ENCODE measurements around the gene MCRIP2. TPM values are rescaled to one million over a fixed set of nuclear protein-coding genes. Genes with fewer than 3 reads are reported as not detected.

The MCRIP2 gene
- polyA plus RNA-seq, 2 of the 4 experiments (the other 2 are of a cell fraction), result 10.7 to 21.3 TPM

DNA sequence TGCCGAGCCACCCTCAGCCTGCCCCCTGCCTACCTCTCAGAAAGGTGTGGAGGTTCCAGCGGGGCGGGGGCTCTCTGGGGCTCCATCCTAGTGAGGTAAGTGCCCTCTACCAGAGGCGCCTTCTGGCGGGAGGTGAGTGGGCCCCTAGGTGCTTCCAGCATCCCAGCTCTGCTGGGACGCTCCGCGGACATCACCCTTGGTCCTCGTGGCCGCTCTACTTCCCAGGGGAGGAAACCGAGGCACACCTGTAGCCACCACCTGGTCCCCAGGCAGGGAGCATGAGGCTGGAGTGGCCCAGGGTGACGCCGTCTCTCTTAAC is 1.4 kb downstream of the MCRIP2 start:
- WGBS (ENCODE audit: missing lambda C conversion rate), result 91% methylated on average over 11 of the region's 13 CpGs
- TF ChIP-seq FOSL2 (IDR thresholded peaks at IDR 0.05), result no peak
- no peak for TF ChIP-seq FOSL2 (CRISPR knock-in tag; IDR thresholded peaks at IDR 0.05)
- TF ChIP-seq ZSCAN20 (CRISPR knock-in tag; IDR thresholded peaks at IDR 0.05), result no peak
- TF ChIP-seq RNF2 (IDR thresholded peaks at IDR 0.05; ENCODE audit: borderline replicate concordance, low read depth), result no peak
- no peak for TF ChIP-seq HOXB13 (CRISPR knock-in tag; IDR thresholded peaks at IDR 0.05; ENCODE audit: low read depth)
- TF ChIP-seq ZNF302 (CRISPR knock-in tag; IDR thresholded peaks at IDR 0.05), result no peak
- TF ChIP-seq CHD4 (IDR thresholded peaks at IDR 0.05; ENCODE audit: borderline replicate concordance), result no peak
- no peak for TF ChIP-seq SREBF2 (IDR thresholded peaks at IDR 0.05)
- TF ChIP-seq HEYL (CRISPR knock-in tag; IDR thresholded peaks at IDR 0.05), result no peak
- TF ChIP-seq FOXS1 (CRISPR knock-in tag; IDR thresholded peaks at IDR 0.05), result no peak
- TF ChIP-seq CBX8 (IDR thresholded peaks at IDR 0.05), result no peak
- TF ChIP-seq ZFP36 (IDR thresholded peaks at IDR 0.05; ENCODE audit: borderline replicate concordance, partially characterized antibody), result no peak
- peak overlapping the region; percentile 64 to 94; a peak in 5 of 6 replicates for H3K27ac ChIP-seq
- peak overlapping the region; percentile 86 for H3K4me2 ChIP-seq
- peaks cover 46% of the 10 kb centered on the region for H3K4me1 ChIP-seq
- CTCF ChIA-PET, result interaction anchor here (0.6 to 2.0 kb wide), 5 partner anchors 14 to 95 kb away, joined by 3 to 10 read pairs (median 3); partner anchors contain the start of gene RAB40C
- POLR2A ChIA-PET, result no interaction called here
- H3K4me3 ChIP-seq, result peak overlapping the region; percentile 54; the same call in 2 of the 3 replicates
- H3K9me3 ChIP-seq, result no peaks in the 10 kb centered on the region
- FAIRE-seq, result no peak
- ATAC-seq, result no peak
- DNase-seq (ENCODE audit: low read depth in 1 of 2, low spot score in 1 of 2), result no peak

DNA sequence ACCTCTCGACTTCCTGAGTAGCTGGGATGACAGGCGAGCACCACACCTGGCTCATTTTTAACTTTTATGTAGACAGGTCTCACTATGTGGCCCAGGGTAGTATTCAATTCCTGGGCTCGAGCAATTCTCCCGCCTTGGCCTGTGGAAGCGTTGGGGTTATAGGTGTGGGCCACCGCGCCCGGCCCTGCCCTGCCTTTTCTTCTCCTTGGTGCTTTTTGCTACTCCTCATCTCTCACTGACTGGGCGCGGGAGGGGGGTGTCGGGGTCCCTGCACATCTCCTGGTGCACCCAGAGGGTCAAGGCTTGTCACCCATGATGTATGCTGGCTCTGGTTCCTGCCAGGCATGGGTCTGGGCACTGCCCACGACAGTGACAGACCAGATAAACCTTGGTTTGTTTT is 2.9 kb downstream of the MCRIP2 start:
- WGBS (ENCODE audit: missing lambda C conversion rate), result 95% methylated on average over 12 of the region's 12 CpGs
- no peaks in the 10 kb centered on the region for H3K9me3 ChIP-seq
- no peak overlapping the region for H3K4me3 ChIP-seq
- CTCF ChIA-PET, result no interaction called here
- DNase-seq (ENCODE audit: low read depth in 1 of 2, low spot score in 1 of 2) (no peak), FAIRE-seq (no peak), ATAC-seq (no peak)
- peaks cover 50% of the 10 kb centered on the region for H3K4me1 ChIP-seq
- TF ChIP-seq CHD2 (IDR thresholded peaks at IDR 0.05; ENCODE audit: low read length, partially characterized antibody) (no peak), POLR2AphosphoS2 (conservative IDR thresholded peaks at IDR 0.05; ENCODE audit: low read length) (no peak), HOXA7 (CRISPR knock-in tag; IDR thresholded peaks at IDR 0.05) (no peak), MAFK (IDR thresholded peaks at IDR 0.05; ENCODE audit: partially characterized antibody) (no peak), TFCP2L1 (CRISPR knock-in tag; IDR thresholded peaks at IDR 0.05) (no peak)
- TF ChIP-seq, protein P1, sequence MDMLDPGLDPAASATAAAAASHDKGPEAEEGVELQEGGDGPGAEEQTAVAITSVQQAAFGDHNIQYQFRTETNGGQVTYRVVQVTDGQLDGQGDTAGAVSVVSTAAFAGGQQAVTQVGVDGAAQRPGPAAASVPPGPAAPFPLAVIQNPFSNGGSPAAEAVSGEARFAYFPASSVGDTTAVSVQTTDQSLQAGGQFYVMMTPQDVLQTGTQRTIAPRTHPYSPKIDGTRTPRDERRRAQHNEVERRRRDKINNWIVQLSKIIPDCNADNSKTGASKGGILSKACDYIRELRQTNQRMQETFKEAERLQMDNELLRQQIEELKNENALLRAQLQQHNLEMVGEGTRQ (IDR thresholded peaks at IDR 0.05), result no peak
- 0 out of 3 replicates have a peak overlapping the region, but pooled peaks have one; percentile 43 for H3K4me2 ChIP-seq
- POLR2A ChIA-PET, result interaction anchor here (1.5 kb wide), 1 partner anchor 8 kb away, joined by 3 read pairs; the partner anchor contains the start of gene METTL26
- peak overlapping the region in 1 of 2 experiments; percentile 39; a peak in 2 of 6 replicates for H3K27ac ChIP-seq

DNA sequence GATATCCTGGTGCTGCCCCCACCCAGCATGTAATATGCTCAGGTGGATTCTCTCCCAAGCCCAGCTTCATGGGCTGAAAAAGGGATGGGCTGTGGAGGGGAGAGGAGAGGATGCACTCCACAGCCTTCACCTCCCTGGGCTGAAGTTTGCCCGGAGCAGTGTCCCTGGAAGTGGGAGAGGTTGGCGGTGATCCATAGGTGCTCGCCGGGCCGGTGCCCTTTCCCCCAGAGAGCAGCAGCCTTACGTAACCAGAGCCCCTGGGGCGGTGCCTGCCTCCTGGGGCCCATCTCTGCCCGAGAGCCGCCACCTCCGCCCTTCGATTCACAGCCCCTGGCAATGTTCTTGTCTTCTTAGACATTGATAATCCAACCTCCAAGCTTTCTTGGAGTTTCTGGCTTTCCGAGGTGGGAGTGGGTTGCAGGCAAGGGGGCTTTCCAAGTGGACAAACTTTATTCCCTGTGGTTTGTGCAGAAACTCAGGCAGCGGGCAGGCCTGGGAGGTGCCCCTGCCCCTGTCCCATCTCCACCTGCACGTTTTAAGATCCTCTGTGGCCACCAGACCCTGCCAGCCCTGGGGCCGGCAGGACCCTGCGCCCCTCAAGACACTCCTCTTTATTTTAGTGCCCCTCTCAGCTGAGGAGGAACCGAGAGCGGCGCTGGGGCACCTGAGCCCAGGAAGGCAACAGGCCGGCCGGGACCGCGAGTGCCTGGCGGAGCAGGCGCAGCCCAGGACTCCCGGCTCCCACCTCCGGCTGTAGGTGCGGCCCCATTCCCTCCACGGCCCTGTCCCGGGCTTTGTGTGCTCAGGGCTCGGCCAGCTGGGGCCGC is 4.4 kb downstream of the MCRIP2 start:
- DNase-seq (ENCODE audit: low read depth in 1 of 2, low spot score in 1 of 2), result no peak
- no peak for FAIRE-seq
- TF ChIP-seq TFCP2L1 (CRISPR knock-in tag; IDR thresholded peaks at IDR 0.05), result 0 out of 2 replicates have a peak, but pooled peaks have one; percentile 23
- no peak for TF ChIP-seq HOXB5 (CRISPR knock-in tag; IDR thresholded peaks at IDR 0.05)
- TF ChIP-seq FOXS1 (CRISPR knock-in tag; IDR thresholded peaks at IDR 0.05), result no peak
- TF ChIP-seq, protein P2, sequence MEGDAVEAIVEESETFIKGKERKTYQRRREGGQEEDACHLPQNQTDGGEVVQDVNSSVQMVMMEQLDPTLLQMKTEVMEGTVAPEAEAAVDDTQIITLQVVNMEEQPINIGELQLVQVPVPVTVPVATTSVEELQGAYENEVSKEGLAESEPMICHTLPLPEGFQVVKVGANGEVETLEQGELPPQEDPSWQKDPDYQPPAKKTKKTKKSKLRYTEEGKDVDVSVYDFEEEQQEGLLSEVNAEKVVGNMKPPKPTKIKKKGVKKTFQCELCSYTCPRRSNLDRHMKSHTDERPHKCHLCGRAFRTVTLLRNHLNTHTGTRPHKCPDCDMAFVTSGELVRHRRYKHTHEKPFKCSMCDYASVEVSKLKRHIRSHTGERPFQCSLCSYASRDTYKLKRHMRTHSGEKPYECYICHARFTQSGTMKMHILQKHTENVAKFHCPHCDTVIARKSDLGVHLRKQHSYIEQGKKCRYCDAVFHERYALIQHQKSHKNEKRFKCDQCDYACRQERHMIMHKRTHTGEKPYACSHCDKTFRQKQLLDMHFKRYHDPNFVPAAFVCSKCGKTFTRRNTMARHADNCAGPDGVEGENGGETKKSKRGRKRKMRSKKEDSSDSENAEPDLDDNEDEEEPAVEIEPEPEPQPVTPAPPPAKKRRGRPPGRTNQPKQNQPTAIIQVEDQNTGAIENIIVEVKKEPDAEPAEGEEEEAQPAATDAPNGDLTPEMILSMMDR (IDR thresholded peaks at IDR 0.05), result no peak
- no peak for TF ChIP-seq HOXB13 (CRISPR knock-in tag; IDR thresholded peaks at IDR 0.05; ENCODE audit: low read depth)
- TF ChIP-seq, protein P3, sequence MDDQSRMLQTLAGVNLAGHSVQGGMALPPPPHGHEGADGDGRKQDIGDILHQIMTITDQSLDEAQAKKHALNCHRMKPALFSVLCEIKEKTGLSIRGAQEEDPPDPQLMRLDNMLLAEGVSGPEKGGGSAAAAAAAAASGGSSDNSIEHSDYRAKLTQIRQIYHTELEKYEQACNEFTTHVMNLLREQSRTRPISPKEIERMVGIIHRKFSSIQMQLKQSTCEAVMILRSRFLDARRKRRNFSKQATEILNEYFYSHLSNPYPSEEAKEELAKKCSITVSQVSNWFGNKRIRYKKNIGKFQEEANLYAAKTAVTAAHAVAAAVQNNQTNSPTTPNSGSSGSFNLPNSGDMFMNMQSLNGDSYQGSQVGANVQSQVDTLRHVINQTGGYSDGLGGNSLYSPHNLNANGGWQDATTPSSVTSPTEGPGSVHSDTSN (IDR thresholded peaks at IDR 0.05), result peak; percentile 35; the same call in 1 of the 2 replicates
- TF ChIP-seq MYC (IDR thresholded peaks at IDR 0.05; ENCODE audit: borderline replicate concordance, low read length), result no peak
- TF ChIP-seq, protein P4, sequence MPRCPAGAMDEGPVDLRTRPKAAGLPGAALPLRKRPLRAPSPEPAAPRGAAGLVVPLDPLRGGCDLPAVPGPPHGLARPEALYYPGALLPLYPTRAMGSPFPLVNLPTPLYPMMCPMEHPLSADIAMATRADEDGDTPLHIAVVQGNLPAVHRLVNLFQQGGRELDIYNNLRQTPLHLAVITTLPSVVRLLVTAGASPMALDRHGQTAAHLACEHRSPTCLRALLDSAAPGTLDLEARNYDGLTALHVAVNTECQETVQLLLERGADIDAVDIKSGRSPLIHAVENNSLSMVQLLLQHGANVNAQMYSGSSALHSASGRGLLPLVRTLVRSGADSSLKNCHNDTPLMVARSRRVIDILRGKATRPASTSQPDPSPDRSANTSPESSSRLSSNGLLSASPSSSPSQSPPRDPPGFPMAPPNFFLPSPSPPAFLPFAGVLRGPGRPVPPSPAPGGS (IDR thresholded peaks at IDR 0.05), result no peak
- no peak for TF ChIP-seq POLR2A (IDR thresholded peaks at IDR 0.05; ENCODE audit: low read length)
- TF ChIP-seq NFE2L2 (conservative IDR thresholded peaks at IDR 0.05; ENCODE audit: low read length), result no peak
- 0 out of 5 replicates have a peak, but pooled peaks of 1 of the 2 experiments have one; percentile 14 for TF ChIP-seq JUN (IDR thresholded peaks at IDR 0.05)
- no peak for TF ChIP-seq KDM1A (IDR thresholded peaks at IDR 0.05; ENCODE audit: low read depth)
- no peak for TF ChIP-seq SMC3 (IDR thresholded peaks at IDR 0.05)
- TF ChIP-seq TP53 (CRISPR knock-in tag; IDR thresholded peaks at IDR 0.05), result no peak
- TF ChIP-seq, protein P5, sequence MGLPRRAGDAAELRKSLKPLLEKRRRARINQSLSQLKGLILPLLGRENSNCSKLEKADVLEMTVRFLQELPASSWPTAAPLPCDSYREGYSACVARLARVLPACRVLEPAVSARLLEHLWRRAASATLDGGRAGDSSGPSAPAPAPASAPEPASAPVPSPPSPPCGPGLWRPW (IDR thresholded peaks at IDR 0.05), result no peak

More for the DNA sequence above, 4.4 kb downstream of the MCRIP2 start:
- H3K4me3 ChIP-seq, result no peak overlapping the region
- H3K27ac ChIP-seq, result peak overlapping the region in 1 of 2 experiments; percentile 46; a peak in 3 of 6 replicates
- CTCF ChIA-PET, result interaction anchor here (1.4 kb wide), 2 partner anchors 13 to 15 kb away, joined by 5 read pairs; no protein-coding TSS in a partner anchor
- no peaks in the 10 kb centered on the region for H3K9me3 ChIP-seq
- H3K4me2 ChIP-seq, result peak overlapping the region; percentile 43
- WGBS (ENCODE audit: missing lambda C conversion rate), result 71% methylated on average over 32 of the region's 32 CpGs
- H3K4me1 ChIP-seq, result peaks cover 54% of the 10 kb centered on the region
- POLR2A ChIA-PET, result interaction anchor here (1.5 kb wide), 1 partner anchor 10 kb away, joined by 3 read pairs; the partner anchor contains the start of gene METTL26
- no peak for ATAC-seq
